Measurements from ENCODE around the gene IL17RA.

DNA sequence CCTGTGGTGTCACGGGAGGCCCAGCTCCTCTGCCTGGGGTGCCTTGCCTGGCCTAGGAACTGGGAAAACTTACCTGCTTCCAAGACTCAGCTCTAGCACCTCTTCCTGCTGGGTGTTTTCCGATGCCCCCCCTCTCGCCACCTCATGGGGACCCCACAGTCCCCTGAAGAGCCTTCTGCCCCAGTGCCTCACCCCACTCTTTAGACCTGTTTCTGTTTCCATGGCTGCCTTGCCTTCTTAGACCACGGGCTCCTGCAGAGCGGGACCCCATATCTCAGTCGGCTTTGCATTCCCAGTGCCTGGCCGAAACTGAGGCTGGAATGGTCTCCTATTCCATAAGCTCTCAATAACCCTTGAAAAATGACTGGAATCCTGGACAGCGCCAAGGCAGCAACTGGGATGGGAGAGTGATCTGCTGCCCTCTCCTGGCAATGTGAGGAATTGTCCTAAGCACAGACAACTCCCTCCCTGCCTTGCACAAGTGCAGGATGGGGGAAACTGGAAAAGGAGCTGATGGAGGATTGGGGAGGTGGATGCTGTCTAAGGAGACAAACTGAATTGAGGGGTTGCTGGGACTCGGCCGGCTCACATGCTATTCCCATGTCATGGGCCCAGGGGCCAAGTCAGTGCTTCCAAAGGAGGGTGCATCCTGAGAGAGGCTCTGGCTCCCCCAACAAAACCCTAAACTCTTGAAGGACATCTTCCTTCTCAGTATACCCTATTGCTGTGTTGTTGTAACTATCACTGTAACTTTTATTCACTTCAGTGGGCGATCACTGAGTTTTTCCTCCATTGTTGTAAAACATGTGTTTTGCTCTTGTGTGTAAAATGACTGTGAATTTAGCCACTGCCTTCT is 26.6 kb upstream of the IL17RA start:
- no peak for TF ChIP-seq POLR2AphosphoS5 (IDR thresholded peaks at IDR 0.05; ENCODE audit: low read depth, low read length)
- no peak for TF ChIP-seq TAF1 (IDR thresholded peaks at IDR 0.05; ENCODE audit: borderline replicate concordance, insufficient read depth, low read length)
